Stimulated activated CD4-positive, alpha-beta T cell treated with anti-CD3 and anti-CD28 coated beads, Interleukin-1b, Interleukin-23, amount 100 ng/mL, for 1 hour (primary cell): ENCODE data around the gene CTU1.

ENCODE experiments used
- DNase-seq, 2 donors: peaks; one replicate each; pipeline ENCODE4 v3.0.0-alpha.2; 2020; ENCODE audit warnings: low read depth in 2 of 2

CTU1 gene

GRCh38 chr19:51103926-51104341, 4.3 kb downstream of the CTU1 start:
- DNase-seq: no peak

- no peak for DNase-seq
Measured at GRCh38 chr19:51102991-51103390, 5.2 kb downstream of the CTU1 start.

GRCh38 chr19:51101171-51101865, 6.9 kb downstream of the CTU1 start:
- no peak for DNase-seq

- DNase-seq: no peak
Measured at GRCh38 chr19:51100601-51101000, 7.6 kb downstream of the CTU1 start.

GRCh38 chr19:51099047-51099382, 9.2 kb downstream of the CTU1 start:
- DNase-seq: no peak

- DNase-seq: no peak
Measured at GRCh38 chr19:51098365-51099046, 9.7 kb downstream of the CTU1 start.

GRCh38 chr19:51097796-51098195, 10.4 kb downstream of the CTU1 start:
- no peak for DNase-seq

- DNase-seq: peak; percentile 42 to 63
Measured at GRCh38 chr19:51097166-51097738, 11.0 kb downstream of the CTU1 start.

GRCh38 chr19:51096473-51097165, 11.6 kb downstream of the CTU1 start:
- no peak for DNase-seq

- DNase-seq: no peak
Measured at GRCh38 chr19:51094696-51095279, 13.4 kb downstream of the CTU1 start.

- DNase-seq: no peak
Measured at GRCh38 chr19:51093510-51094345, 14.5 kb downstream of the CTU1 start.

GRCh38 chr19:51093101-51093500, 15.1 kb downstream of the CTU1 start:
- no peak for DNase-seq

GRCh38 chr19:51091895-51092873, 16.0 kb downstream of the CTU1 start:
- no peak for DNase-seq

GRCh38 chr19:51091126-51091525, 17.1 kb downstream of the CTU1 start:
- no peak for DNase-seq

GRCh38 chr19:51090471-51090870, 17.7 kb downstream of the CTU1 start:
- DNase-seq: no peak

GRCh38 chr19:51089786-51090185, 18.4 kb downstream of the CTU1 start:
- no peak for DNase-seq

GRCh38 chr19:51086153-51086850, 21.9 kb downstream of the CTU1 start:
- no peak for DNase-seq

GRCh38 chr19:51084505-51084904, 23.7 kb downstream of the CTU1 start:
- no peak for DNase-seq

- DNase-seq: no peak
Measured at GRCh38 chr19:51083783-51084182, 24.4 kb downstream of the CTU1 start.

GRCh38 chr19:51083181-51083580, 25.0 kb downstream of the CTU1 start:
- no peak for DNase-seq
